GM21786 (cell line): ENCODE data around the gene ARHGAP25.

Experiments
- ATAC-seq: cut with Tn5 transposase; IDR thresholded peaks from one replicate; pipeline ENCODE4 v1.9.1; 2021; ENCODE audit not compliant: unreplicated experiment

Gene ARHGAP25

DNA sequence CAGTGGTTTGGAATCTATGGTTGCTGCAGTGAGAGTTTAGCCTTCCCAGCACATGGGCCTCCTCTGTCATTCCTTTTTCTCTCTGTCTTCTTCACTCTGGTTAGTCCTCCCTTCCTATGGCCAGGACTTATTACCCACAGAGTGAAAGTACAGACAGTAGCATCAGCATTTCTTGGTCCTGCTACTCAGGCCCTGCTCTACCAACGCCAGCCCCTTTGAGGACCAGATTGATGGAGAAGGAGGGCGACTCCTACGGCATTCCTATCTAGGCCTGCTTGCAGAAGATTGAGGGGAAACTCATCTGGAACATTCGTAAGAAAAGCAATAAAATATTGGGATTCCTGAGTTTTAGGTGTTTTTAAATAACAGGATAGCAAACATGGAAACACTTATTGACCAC lies 93.1 kb downstream of the ARHGAP25 start:
- no peak for ATAC-seq

DNA sequence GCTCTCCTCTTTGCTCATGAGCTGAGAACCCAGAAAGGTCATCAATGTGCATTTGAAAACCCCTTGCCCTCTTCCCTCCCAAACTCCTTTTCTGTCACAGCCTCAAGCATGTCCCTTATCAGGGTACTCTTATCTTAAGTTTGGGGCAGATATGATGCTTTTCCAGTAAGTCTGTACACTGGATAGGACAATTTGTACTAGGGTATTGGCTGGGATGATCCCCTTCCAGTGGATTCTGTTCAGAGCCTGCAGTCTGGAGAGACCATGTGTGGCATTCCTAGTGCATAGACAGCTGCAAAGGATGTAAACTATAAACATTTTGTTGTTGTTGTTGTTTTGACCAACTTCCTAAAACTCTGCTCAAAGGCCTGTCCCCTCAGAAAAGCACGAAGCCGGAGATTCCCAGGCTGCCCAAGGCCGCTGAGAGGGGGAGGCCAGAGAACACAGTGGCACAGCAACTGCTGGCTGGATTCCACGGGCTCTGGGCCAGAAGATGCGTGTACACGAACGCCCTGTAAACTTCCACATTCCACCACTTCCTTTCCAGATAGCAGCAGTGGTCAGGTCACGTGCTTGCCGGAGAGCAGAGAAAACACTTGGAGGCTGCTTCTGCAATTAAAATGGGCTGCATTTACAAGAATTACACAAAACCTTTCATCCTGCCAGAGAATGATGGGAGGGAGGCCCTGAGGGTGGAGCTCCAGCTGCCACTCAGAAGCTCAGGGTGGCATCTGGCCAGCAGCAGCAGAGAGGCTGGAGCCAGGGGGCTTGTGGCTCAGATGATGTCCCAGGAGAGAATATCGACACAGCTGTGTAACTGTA lies 94.5 kb downstream of the ARHGAP25 start:
- ATAC-seq: no peak

DNA sequence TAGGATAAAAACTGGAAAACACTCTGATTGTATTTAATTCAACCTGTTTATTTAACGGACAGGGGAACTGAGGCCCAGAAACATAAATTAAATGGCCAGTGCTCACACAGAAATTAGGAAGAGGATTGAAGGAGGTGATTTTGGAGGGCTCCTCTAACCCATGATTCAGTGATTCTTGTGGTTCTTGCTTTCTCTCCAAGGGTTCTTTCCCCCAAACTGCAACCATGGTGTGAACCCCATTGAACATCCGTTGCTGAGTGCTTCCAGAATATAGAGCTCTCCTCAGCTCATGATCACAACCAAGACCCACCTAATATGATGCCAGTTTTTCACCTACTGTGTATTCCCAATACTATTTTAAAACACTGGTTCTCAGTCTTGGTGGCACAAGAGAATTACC lies 95.1 kb downstream of the ARHGAP25 start:
- no peak for ATAC-seq

DNA sequence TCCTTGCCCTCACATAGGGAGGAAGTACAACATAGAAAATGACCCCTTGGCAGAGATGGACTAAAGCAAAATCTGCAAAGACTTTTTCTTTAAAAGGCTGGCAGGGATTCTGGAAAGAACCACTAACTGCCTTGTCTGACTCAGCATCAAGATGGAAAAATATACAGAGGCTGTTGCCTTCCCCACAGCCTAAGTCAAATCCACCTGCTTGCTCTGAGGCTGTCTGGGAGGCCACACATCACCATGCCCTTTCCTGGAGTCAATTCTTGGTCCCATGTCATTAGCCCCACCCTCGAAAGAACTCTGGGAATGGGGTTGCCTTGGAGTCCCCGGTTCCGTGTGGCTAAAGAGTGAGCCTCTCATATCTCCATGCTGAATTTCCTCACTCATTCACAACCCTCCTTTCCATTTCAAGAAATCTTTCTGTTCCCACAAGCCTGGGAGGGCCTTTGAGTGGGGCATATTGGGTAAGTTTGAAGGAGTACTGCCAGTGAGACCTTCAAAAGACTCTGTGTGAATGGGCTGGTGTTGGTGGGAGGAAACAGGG lies 97.1 kb downstream of the ARHGAP25 start:
- ATAC-seq: no peak

- peak; percentile 70 for ATAC-seq
Measured at GRCh38 chr2:68832233-68832869, 97.7 kb downstream of the ARHGAP25 start.

DNA sequence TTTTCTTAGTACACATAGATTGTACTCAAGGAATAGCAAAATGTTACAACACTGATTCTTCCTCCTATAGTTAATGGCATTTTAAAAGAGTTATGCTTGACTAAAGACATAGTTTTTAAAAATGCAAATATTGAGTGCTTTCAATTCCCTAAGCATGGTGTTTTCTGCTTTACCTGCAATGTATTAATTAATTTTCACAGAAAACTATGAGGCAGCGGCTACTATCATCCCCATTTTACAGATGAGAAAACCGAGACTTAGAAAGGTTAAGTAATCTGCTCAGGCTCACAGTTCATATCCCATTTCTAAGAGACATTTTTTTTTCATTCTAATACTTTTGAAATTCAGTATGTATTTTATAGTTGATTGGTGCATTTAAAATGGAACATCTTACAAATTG lies 98.6 kb downstream of the ARHGAP25 start:
- no peak for ATAC-seq

GRCh38 chr2:68834737-68835376 lies 100.2 kb downstream of the ARHGAP25 start:
- ATAC-seq: no peak

DNA sequence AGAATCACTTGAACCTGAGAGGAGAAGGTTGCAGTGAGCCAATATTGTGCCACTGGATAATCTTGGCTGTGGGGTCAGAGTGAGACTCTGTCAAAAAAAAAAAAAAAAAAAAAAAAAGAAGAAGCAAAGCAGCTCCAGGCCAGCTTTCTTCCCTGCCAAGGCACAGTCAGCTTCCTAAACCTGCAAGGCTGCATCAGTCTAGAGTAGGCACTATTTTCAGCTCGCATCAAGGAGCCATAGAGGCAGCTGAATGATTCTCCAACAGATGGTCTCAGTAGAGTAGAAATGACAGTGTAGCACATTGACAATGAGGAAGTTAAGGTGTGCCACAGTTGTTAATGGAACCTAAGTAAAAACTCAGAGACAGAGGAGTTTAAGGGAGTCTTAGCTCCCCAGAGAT lies 101.0 kb downstream of the ARHGAP25 start:
- ATAC-seq: no peak

DNA sequence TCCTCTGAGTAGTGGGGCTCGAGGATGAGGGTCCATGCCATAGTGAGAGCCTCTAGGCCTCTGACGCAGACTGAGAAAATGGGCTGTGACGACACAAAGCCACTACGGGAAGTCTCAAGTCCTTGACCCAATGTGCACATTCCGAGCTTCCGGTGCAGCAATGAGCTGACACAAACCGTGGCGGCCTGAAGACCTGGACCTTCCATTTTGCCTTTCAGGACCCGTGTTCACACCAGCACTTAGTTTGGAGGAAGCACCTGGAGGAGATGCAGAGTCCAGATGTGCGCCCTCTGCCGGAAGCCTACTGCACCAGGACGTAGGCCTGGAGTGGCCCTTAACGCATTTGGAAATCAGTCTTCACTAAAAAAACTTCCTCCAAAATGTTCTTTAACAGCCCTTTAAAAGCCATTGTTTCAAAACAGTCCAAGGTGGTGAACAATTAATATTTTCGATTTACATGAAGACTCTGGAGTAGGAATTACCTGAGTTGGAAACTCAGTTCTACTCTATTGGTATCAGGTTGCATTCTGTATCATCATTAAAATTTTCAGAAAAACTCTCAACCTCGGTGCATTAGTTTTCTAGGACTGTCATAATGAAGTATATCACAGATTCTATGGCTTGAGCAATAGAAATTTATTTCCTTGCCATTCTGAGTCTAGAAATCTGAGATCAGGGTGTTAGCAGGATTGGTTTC lies 102.7 kb downstream of the ARHGAP25 start:
- no peak for ATAC-seq

GRCh38 chr2:68837861-68838341 lies 103.3 kb downstream of the ARHGAP25 start:
- ATAC-seq: peak; percentile 52

DNA sequence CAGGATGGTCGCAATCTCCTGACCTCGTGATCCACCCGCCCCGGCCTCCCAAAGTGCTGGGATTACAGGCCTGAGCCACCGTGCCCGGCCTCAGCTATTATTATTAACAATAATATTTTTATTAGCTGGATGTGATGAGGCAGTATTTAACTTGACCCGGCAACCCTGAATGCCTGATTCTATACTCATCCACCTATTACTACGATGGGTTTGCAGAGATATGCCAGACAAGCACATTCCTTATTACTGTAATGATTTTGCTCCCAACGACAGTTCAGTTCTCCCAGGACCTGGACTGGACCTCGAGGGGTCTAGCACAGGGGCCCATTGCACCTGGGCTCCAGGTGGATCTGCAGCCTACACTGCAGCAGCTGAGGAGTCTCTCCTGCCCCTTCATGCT lies 104.0 kb downstream of the ARHGAP25 start:
- no peak for ATAC-seq

- ATAC-seq: no peak
Measured at GRCh38 chr2:68839260-68839833, 104.7 kb downstream of the ARHGAP25 start.

- ATAC-seq: no peak
Measured at GRCh38 chr2:68845043-68845442, 110.4 kb downstream of the ARHGAP25 start.

GRCh38 chr2:68846091-68846490 lies 111.5 kb downstream of the ARHGAP25 start:
- no peak for ATAC-seq

DNA sequence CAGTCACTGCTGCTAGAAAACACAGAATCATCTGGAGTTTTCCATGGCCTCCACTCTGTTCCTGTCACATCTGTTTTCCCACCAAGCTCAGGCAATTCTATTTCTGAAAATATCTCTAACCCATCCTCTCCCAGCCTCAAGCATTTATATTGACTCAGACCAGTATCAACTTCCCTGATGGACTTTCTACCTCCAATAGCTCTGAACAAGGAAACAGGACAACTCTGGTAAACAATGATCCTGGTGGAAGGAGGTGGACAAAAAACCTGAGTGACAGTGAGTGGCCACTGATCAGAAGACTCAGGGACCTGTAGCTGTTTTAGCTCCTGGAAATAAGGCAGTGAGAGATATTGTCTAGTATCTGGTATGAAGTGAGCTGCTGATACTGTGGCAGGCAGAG lies 113.1 kb downstream of the ARHGAP25 start:
- ATAC-seq: no peak

DNA sequence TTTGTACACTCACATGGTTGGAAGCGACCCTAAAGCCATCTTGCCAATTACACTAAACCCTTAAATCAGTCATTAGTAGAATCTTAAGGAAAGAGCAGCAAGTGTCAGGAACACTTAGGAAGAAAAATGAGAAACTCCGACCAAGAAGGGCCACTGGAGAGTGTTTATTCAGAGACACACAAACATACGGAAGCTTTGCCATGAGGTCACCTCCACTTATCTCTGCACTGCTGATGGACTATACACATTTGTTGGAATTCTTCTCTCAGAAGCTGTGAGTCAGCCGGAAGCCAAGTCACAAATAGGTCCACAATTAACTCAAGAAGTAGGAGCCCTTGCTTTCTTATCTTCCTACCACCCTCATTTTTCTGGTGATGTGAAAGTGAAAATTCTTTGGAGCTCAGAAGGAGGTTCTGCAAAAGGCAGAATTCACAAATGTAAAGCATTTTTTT lies 115.0 kb downstream of the ARHGAP25 start:
- no peak for ATAC-seq

- no peak for ATAC-seq
Measured at GRCh38 chr2:68850524-68850923, 115.9 kb downstream of the ARHGAP25 start.

GRCh38 chr2:68853035-68853434 lies 118.4 kb downstream of the ARHGAP25 start:
- ATAC-seq: no peak

DNA sequence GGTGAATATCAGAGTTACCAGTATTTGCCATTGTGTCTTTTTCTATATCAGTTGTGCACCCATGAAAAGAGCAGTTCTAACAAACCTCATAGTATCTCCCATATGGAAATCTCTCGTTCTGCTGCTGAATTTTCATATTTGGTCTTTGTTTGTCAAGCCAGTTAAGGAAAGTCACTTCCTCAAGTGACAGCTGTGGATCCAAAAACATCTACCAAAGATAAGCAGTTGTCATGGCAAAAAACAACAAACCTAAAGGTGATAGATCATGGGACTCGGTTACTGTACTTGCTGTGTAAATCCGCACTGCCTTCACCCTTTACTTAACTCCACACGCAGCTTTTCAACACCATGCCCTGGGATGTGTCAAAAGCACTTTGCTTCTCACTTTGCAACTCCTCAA lies 119.3 kb downstream of the ARHGAP25 start:
- no peak for ATAC-seq

DNA sequence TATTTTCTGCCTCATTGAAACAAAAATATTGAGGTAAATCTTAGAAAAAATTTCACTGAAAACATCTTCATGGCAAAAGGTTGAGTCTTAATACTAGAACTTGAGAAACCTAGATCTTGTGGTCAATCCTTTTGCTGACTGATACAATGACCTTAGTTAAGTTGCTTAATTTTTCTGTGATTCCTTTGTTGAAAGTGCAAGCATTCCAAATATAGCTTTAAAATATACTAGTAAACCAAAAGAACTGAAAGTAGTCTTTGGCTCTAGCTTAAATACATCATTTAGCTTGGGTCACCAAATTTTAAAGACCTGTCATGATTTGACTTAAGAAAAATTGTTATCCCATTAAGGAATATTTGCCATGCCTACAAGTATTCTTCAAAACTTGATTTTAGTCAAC lies 119.9 kb downstream of the ARHGAP25 start:
- no peak for ATAC-seq

DNA sequence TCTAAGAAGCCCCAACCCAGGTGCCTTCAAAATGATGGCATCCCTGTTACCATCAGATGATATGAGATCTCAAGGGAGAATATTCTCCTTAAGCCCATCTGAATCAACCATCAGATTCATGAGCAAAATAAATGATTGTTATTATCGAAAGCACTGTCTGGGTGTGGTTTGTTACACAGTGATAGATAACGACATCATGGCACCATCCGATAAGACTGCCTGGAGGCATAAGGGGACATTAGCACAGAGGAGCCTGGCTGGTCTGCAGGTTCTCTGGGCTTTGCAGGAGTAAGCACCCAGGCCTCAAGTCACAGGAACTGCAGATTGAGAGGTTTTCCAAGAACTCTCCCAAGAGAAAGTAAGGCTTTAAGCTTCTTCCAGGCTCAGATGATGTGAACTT lies 120.9 kb downstream of the ARHGAP25 start:
- ATAC-seq: no peak
